Common myeloid progenitor, CD34-positive (primary cell): ENCODE results near the gene NPY1R.

Source experiments
- CTCF ChIA-PET: fragments of 350-600 bp; sonication (Branson Sonifier 250); formaldehyde crosslinking; loops from one replicate; lab custom pipeline; 2021; ENCODE audit warnings: antibody characterized with exemption; lab: Charles Lee
- POLR2A ChIA-PET: fragments of 350-600 bp; sonication (Branson Sonifier 250); formaldehyde crosslinking; loops from one replicate; lab custom pipeline; 2021; ENCODE audit warnings: antibody characterized with exemption; lab: Charles Lee
- DNase-seq, 3 donors: peaks; one replicate each; pipeline versions ENCODE4 v3.0.0 to v3.0.0-alpha.2; 2013
- H3K27ac ChIP-seq, 2 experiments: 1 replicate in 1 of 2; 2 replicates in 1 of 2; pipeline ENCODE4 v1.7.0; 2013; ENCODE audit warnings: inconsistent platforms in 2 of 2, low read length in 2 of 2, mild to moderate bottlenecking in 2 of 2, low read depth in 1 of 2, moderate library complexity in 1 of 2; ENCODE audit not compliant: severe bottlenecking in 2 of 2, insufficient read depth in 1 of 2, poor library complexity in 1 of 2
- H3K27me3 ChIP-seq, 5 experiments: replicated peaks in 2 of 5; 1 replicate in 3 of 5; 2 replicates in 2 of 5; pipeline versions ENCODE4 v1.6.1 to v1.7.0; 2013; ENCODE audit warnings: low read length in 4 of 5, mild to moderate bottlenecking in 2 of 5, moderate library complexity in 2 of 5, inconsistent platforms in 1 of 5; ENCODE audit not compliant: insufficient read depth in 5 of 5, control insufficient read depth in 4 of 5
- H3K36me3 ChIP-seq, 4 experiments: 1 replicate in 2 of 4; 2 replicates in 2 of 4; pipeline versions ENCODE4 v1.6.1 to v1.7.0; 2013; ENCODE audit warnings: low read length in 3 of 4, control low read depth in 1 of 4, mild to moderate bottlenecking in 1 of 4; ENCODE audit not compliant: control insufficient read depth in 4 of 4, insufficient read depth in 4 of 4
- H3K4me1 ChIP-seq, 4 experiments: 1 replicate in 3 of 4; 2 replicates in 1 of 4; pipeline versions ENCODE4 v1.6.1 to v1.7.1; 2013; ENCODE audit warnings: low read length in 3 of 4, mild to moderate bottlenecking in 3 of 4, control low read depth in 1 of 4, inconsistent platforms in 1 of 4, moderate library complexity in 1 of 4; ENCODE audit not compliant: control insufficient read depth in 4 of 4, insufficient read depth in 4 of 4; ENCODE audit errors: control extremely low read depth in 1 of 4
- H3K4me3 ChIP-seq, 7 experiments: 1 replicate in 4 of 7; 2 replicates in 3 of 7; pipeline versions ENCODE4 v1.5.1 to v1.7.0; 2013; ENCODE audit warnings: mild to moderate bottlenecking in 7 of 7, low read length in 6 of 7, moderate library complexity in 6 of 7, inconsistent platforms in 2 of 7, low read depth in 2 of 7, control low read depth in 1 of 7; ENCODE audit not compliant: insufficient read depth in 4 of 7, control insufficient read depth in 1 of 7; ENCODE audit errors: extremely low read depth in 1 of 7
- H3K9me3 ChIP-seq, 5 experiments: 1 replicate in 4 of 5; 2 replicates in 1 of 5; pipeline versions ENCODE4 v1.6.1 to v1.7.1; 2013; ENCODE audit warnings: low read length in 4 of 5, mild to moderate bottlenecking in 2 of 5, inconsistent platforms in 1 of 5, low read depth in 1 of 5, moderate library complexity in 1 of 5; ENCODE audit not compliant: control insufficient read depth in 4 of 5, insufficient read depth in 2 of 5; ENCODE audit errors: control extremely low read depth in 1 of 5
- WGBS: methylation state at CpG from one replicate; pipeline ENCODE4 v1.1.5; 2013; ENCODE audit not compliant: insufficient coverage; 5-methylcytosine and 5-hydroxymethylcytosine counted together

NPY1R gene

GRCh38 chr4:163279713-163280112, 52.7 kb downstream of the NPY1R start:
- CTCF ChIA-PET, result interaction anchor here (0.9 kb wide), 1 partner anchor 53 kb away, joined by 3 read pairs; the partner anchor contains the start of gene NPY1R
- Histone ChIP-seq H3K4me1 (no peaks in the 10 kb centered on the region), H3K27ac (no peak overlapping the region), H3K27me3 (peaks cover 0 to 2% (median 0%) of the 10 kb centered on the region in 5 experiments), H3K36me3 (no peaks in the 10 kb centered on the region), H3K4me3 (no peak overlapping the region), H3K9me3 (no peaks in the 10 kb centered on the region)
- no peak for DNase-seq
- POLR2A ChIA-PET, result no interaction called here
- no CpG with 5 or more reads among the region's 5 CpGs for WGBS

GRCh38 chr4:163274861-163275260, 57.5 kb downstream of the NPY1R start:
- WGBS, result 100% methylated on average over 2 of the region's 3 CpGs
- no peak overlapping the region for H3K27ac ChIP-seq
- no peak for DNase-seq
- H3K27me3 ChIP-seq, result peaks cover 0 to 2% (median 0%) of the 10 kb centered on the region in 5 experiments
- ChIA-PET POLR2A (no interaction called here), CTCF (no interaction called here)
- no peak overlapping the region for H3K4me3 ChIP-seq
- H3K4me1 ChIP-seq, result no peaks in the 10 kb centered on the region
- no peaks in the 10 kb centered on the region for H3K9me3 ChIP-seq
- H3K36me3 ChIP-seq, result no peaks in the 10 kb centered on the region
